AG09309 (cell line): ENCODE results near the gene TPH2.

ENCODE experiments used
- DNase-seq: peaks from one replicate; pipeline ENCODE4 v3.0.0-alpha.2; 2010; ENCODE audit warnings: low read depth
- H3K4me3 ChIP-seq: 2 replicates; pipeline ENCODE4 v1.5.1; 2011; ENCODE audit warnings: mild to moderate bottlenecking, low read depth, low read length, moderate library complexity; ENCODE audit not compliant: control insufficient read depth
- CTCF ChIP-seq: IDR thresholded peaks from 2 replicates; pipeline ENCODE4 v1.5.1; 2011; ENCODE audit warnings: mild to moderate bottlenecking, low read depth, low read length, inconsistent platforms; ENCODE audit not compliant: insufficient read depth, control insufficient read depth; ENCODE audit errors: missing control alignments

Gene TPH2

GRCh38 chr12:72063073-72063472 lies 124.4 kb downstream of the TPH2 start:
- no peak for DNase-seq
- no peak for TF ChIP-seq CTCF
- H3K4me3 ChIP-seq: no peak overlapping the region

DNA sequence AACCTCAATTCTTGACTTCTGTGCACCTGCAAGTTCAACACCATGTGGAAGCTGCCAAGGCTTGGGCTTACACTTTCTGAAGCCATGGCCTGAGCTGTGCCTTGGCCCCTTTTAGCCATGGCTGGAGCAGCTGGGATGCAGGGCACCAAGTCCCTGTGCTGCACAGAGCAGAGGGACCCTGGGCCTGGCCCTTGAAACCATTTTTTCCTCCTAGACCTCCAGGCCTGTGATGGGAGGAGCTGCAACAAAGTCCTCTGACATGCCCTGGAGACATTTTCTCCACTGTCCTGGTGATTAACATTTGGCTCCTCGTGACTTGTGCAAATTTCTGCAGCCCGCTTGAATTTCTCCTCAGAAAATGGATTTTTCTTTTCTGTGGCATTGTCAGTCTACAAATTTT lies 132.4 kb downstream of the TPH2 start:
- no peak for TF ChIP-seq CTCF
- no peak for DNase-seq
- no peak overlapping the region for H3K4me3 ChIP-seq

DNA sequence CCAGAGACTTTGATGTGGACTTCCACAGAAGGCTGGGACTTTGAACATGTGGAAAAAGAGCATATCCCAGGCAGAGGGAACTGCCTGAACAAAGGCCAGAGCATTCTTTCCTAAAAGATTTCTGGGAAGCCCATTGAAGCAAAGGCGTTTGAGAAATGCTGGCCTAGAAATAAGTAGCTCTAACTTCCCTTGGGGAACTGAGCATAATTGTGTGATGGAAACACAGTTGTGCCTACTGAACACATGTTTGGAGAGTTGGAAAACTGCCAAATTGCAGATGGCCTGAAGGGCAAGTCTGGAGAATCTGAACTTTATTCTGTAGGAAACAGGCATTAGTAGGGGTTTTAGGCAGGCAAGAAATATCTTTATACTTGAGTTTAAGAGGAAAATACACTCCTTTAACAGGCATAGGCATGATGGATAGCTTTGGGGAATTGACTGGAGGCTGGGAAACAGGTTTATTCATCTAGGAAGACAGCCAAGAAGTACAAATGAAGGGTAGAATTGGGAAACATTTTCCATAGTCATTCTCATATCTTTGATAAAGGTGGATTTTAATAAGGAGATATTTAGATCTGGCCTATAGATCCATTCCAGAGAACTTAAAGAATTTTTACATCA lies 134.1 kb downstream of the TPH2 start:
- TF ChIP-seq CTCF: no peak
- no peak overlapping the region for H3K4me3 ChIP-seq
- DNase-seq: no peak

DNA sequence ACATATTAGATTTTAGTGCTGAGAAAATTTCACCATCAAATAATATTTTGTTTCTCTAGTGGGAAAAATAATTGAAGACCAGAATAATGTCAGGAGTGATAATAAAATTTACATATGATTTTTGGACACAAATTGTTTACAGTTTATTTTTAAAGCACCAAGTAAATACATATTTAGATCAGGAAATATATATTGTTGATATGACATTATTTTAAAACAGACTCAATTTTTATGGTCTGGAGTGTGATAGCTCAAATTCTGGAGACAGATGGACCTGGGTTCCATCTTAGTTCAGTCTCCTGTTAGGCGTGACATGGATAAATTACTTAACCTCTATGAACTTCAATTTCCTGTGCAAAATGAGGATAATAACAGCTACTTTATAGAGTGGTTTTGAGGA lies 135.4 kb downstream of the TPH2 start:
- TF ChIP-seq CTCF: no peak
- no peak for DNase-seq
- no peak overlapping the region for H3K4me3 ChIP-seq

- DNase-seq: no peak
- TF ChIP-seq CTCF: no peak
- no peak overlapping the region for H3K4me3 ChIP-seq
These were observed 136.3 kb downstream of the TPH2 start for GRCh38 chr12:72074956-72075355.

DNA sequence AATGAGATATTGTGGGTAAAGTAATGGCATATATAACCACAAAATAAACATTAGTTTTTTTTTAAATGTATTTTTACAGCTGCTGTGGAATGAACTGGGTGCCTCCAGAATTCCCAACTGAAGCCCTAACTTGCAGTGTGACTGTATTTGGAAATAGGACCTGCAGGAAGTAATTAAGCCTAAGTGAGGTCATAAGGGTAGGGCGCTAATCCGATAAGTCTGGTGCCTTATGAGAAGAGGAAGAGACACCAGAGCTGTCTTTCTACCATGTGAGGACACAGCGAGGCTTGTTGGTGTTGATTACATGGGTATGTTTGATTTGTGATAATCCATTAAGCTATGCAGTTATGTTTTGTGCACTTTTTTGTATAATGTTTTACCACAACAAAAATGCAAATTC lies 136.8 kb downstream of the TPH2 start:
- no peak for TF ChIP-seq CTCF
- no peak for DNase-seq
- no peak overlapping the region for H3K4me3 ChIP-seq

- TF ChIP-seq CTCF: no peak
- H3K4me3 ChIP-seq: no peak overlapping the region
- DNase-seq: no peak
These were observed 137.4 kb downstream of the TPH2 start for GRCh38 chr12:72075891-72076557.
